ENCODE data around the gene CARMIL1.

CARMIL1 gene

DNA sequence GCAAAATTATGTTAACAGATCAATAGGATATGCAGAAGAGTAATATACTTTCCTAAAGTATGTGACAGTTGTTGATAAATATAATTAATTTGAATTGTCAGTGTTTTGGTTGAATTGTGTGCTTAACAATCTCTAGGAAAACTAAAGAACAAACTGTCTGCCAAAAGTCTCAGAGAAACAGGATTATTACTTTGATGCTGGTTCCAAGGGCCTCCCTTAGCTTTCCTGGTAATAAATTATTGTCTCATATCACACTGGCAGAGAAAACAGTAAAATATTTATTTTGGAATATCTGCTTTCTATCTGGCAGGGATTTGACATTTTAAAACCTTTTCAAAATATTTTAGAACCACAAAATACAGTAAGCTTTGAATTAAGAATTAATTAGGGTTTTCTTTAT, 40.1 kb upstream of the CARMIL1 start:
- POLR2A ChIA-PET = no interaction called here
- DNase-seq (ENCODE audit: extremely low spot score) = no peak
- no peak for TF ChIP-seq SP1 (IDR thresholded peaks at IDR 0.05)
- no peak for TF ChIP-seq NFRKB (IDR thresholded peaks at IDR 0.05)
- TF ChIP-seq, protein P1, sequence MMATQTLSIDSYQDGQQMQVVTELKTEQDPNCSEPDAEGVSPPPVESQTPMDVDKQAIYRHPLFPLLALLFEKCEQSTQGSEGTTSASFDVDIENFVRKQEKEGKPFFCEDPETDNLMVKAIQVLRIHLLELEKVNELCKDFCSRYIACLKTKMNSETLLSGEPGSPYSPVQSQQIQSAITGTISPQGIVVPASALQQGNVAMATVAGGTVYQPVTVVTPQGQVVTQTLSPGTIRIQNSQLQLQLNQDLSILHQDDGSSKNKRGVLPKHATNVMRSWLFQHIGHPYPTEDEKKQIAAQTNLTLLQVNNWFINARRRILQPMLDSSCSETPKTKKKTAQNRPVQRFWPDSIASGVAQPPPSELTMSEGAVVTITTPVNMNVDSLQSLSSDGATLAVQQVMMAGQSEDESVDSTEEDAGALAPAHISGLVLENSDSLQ (IDR thresholded peaks at IDR 0.05) = peak; percentile 51
- TF ChIP-seq FOXK2 (IDR thresholded peaks at IDR 0.05) = no peak
- CTCF ChIA-PET = interaction anchor here (0.7 kb wide), 2 partner anchors 27 to 317 kb away, joined by 3 read pairs; no protein-coding TSS in a partner anchor

DNA sequence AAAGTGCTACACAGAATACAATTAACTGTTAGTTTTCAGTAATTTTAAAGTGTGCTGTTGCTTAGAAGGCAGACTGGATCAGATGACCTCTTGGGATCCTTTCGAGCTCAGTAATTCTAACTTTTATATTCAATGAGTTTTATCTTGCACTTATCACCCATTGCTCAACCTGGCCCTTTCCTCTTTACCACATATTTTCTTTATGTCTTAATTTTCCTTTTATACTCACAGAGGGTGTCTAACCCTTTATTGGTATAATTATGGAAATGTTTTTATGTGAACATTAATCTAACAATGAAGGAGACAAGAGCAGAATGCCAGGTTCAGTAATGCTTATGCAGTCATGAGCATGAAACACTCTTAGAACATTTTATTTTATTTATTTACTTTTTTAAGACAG, 39.7 kb upstream of the CARMIL1 start:
- ChIA-PET POLR2A (no interaction called here), CTCF (interaction anchor here (0.7 kb wide), 2 partner anchors 26 to 316 kb away, joined by 3 read pairs; no protein-coding TSS in a partner anchor)
- TF ChIP-seq L3MBTL2 (conservative IDR thresholded peaks at IDR 0.05) (no peak), HDGF (IDR thresholded peaks at IDR 0.05; ENCODE audit: borderline replicate concordance) (no peak), ELF4 (IDR thresholded peaks at IDR 0.05) (no peak), NFRKB (IDR thresholded peaks at IDR 0.05) (no peak), LEF1 (IDR thresholded peaks at IDR 0.05; ENCODE audit: borderline replicate concordance) (no peak), FOXA1 (IDR thresholded peaks at IDR 0.05) (no peak), ZNF384 (IDR thresholded peaks at IDR 0.05) (no peak), ARNT (IDR thresholded peaks at IDR 0.05) (no peak), FOXM1 (IDR thresholded peaks at IDR 0.05; ENCODE audit: borderline replicate concordance) (no peak), BHLHE40 (IDR thresholded peaks at IDR 0.05; ENCODE audit: borderline replicate concordance) (no peak), TARDBP (IDR thresholded peaks at IDR 0.05) (no peak), SUZ12 (IDR thresholded peaks at IDR 0.05) (no peak), SP1 (IDR thresholded peaks at IDR 0.05) (no peak), FOXK2 (IDR thresholded peaks at IDR 0.05) (no peak), CTBP1 (IDR thresholded peaks at IDR 0.05; ENCODE audit: borderline replicate concordance) (no peak)
- TF ChIP-seq, protein P1 (IDR thresholded peaks at IDR 0.05) = no peak
- no peak for DNase-seq (ENCODE audit: extremely low spot score)

GRCh38 chr6:25242567-25242966, 36.6 kb upstream of the CARMIL1 start:
- DNase-seq (ENCODE audit: extremely low spot score) = no peak
- POLR2A ChIA-PET = no interaction called here
- CTCF ChIA-PET = no interaction called here
- TF ChIP-seq FOXM1 (IDR thresholded peaks at IDR 0.05; ENCODE audit: borderline replicate concordance) = no peak
- no peak for TF ChIP-seq FOXA1 (IDR thresholded peaks at IDR 0.05)

GRCh38 chr6:25244865-25245264, 34.3 kb upstream of the CARMIL1 start:
- POLR2A ChIA-PET = no interaction called here

DNA sequence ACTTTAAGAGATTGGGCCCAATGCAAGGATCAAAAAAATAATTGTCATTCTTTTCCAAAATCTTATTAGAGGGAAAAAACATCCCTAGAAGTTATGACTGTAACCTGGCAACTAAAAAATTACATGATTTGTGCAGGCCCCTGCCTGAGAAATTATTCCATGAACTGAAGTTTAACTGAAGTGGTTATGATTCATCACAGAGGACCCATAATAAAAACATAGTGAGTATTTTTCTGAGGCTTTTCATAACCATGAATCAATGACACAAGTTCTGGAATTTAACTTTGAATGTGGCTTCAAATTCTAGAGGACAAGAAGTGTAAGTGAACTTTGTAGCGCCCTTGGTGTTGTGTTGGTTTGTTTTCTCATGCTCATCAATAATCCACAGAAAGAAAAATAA, 31.1 kb upstream of the CARMIL1 start:
- TF ChIP-seq CTBP1 (IDR thresholded peaks at IDR 0.05; ENCODE audit: borderline replicate concordance) (no peak), FOXM1 (IDR thresholded peaks at IDR 0.05; ENCODE audit: borderline replicate concordance) (no peak), BHLHE40 (IDR thresholded peaks at IDR 0.05; ENCODE audit: borderline replicate concordance) (no peak), FOXK2 (IDR thresholded peaks at IDR 0.05) (no peak), LEF1 (IDR thresholded peaks at IDR 0.05; ENCODE audit: borderline replicate concordance) (no peak), NFRKB (IDR thresholded peaks at IDR 0.05) (no peak), ZNF384 (IDR thresholded peaks at IDR 0.05) (no peak), ELF4 (IDR thresholded peaks at IDR 0.05) (no peak), L3MBTL2 (conservative IDR thresholded peaks at IDR 0.05) (no peak)
- TF ChIP-seq, protein P1 (IDR thresholded peaks at IDR 0.05) = no peak
- CTCF ChIA-PET = no interaction called here
- POLR2A ChIA-PET = no interaction called here
- no peak for DNase-seq (ENCODE audit: extremely low spot score)

More at GRCh38 chr6:25244865-25245264, 34.3 kb upstream of the CARMIL1 start:
- no peak for TF ChIP-seq ELF4 (IDR thresholded peaks at IDR 0.05)
- TF ChIP-seq FOXM1 (IDR thresholded peaks at IDR 0.05; ENCODE audit: borderline replicate concordance) = no peak
- no peak for TF ChIP-seq ARNT (IDR thresholded peaks at IDR 0.05)
- TF ChIP-seq SP1 (IDR thresholded peaks at IDR 0.05) = no peak
- no peak for TF ChIP-seq ZNF384 (IDR thresholded peaks at IDR 0.05)
- no peak for TF ChIP-seq SUZ12 (IDR thresholded peaks at IDR 0.05)
- TF ChIP-seq, protein P1 (IDR thresholded peaks at IDR 0.05) = no peak
- TF ChIP-seq NFRKB (IDR thresholded peaks at IDR 0.05) = no peak
- TF ChIP-seq L3MBTL2 (conservative IDR thresholded peaks at IDR 0.05) = no peak
- no peak for TF ChIP-seq LEF1 (IDR thresholded peaks at IDR 0.05; ENCODE audit: borderline replicate concordance)
- TF ChIP-seq TARDBP (IDR thresholded peaks at IDR 0.05) = no peak
- TF ChIP-seq CTBP1 (IDR thresholded peaks at IDR 0.05; ENCODE audit: borderline replicate concordance) = no peak
- no peak for TF ChIP-seq HDGF (IDR thresholded peaks at IDR 0.05; ENCODE audit: borderline replicate concordance)
- no peak for TF ChIP-seq BHLHE40 (IDR thresholded peaks at IDR 0.05; ENCODE audit: borderline replicate concordance)
- no peak for TF ChIP-seq FOXK2 (IDR thresholded peaks at IDR 0.05)
- TF ChIP-seq FOXA1 (IDR thresholded peaks at IDR 0.05) = no peak
- CTCF ChIA-PET = no interaction called here
- DNase-seq (ENCODE audit: extremely low spot score) = no peak

DNA sequence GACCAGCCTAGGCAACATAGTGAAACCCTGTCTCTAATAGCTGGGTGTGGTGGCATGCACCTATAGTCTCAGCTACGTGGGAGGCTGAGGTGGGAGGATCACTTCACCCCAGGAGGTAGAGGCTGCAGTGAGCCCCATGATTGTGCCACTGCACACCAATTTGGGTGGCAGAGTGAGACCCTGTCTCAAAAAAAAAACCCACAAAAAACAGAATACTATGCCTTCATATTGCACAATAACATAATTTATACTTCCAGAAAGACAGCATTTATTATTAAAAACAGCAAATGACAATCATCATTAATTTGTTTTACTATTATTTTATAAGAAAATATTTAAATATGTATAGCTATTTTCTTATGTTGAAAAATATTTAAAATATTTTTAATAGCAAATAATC, 30.0 kb upstream of the CARMIL1 start:
- no peak for TF ChIP-seq ZNF384 (IDR thresholded peaks at IDR 0.05)
- TF ChIP-seq ELF4 (IDR thresholded peaks at IDR 0.05) = no peak
- TF ChIP-seq BHLHE40 (IDR thresholded peaks at IDR 0.05; ENCODE audit: borderline replicate concordance) = no peak
- no peak for TF ChIP-seq FOXA1 (IDR thresholded peaks at IDR 0.05)
- TF ChIP-seq, protein P1 (IDR thresholded peaks at IDR 0.05) = no peak
- no peak for TF ChIP-seq TARDBP (IDR thresholded peaks at IDR 0.05)
- TF ChIP-seq SUZ12 (IDR thresholded peaks at IDR 0.05) = no peak
- no peak for TF ChIP-seq LEF1 (IDR thresholded peaks at IDR 0.05; ENCODE audit: borderline replicate concordance)
- TF ChIP-seq FOXK2 (IDR thresholded peaks at IDR 0.05) = no peak
- no peak for TF ChIP-seq CTBP1 (IDR thresholded peaks at IDR 0.05; ENCODE audit: borderline replicate concordance)
- no peak for TF ChIP-seq NFRKB (IDR thresholded peaks at IDR 0.05)
- no peak for TF ChIP-seq HDGF (IDR thresholded peaks at IDR 0.05; ENCODE audit: borderline replicate concordance)
- no peak for TF ChIP-seq FOXM1 (IDR thresholded peaks at IDR 0.05; ENCODE audit: borderline replicate concordance)
- no peak for TF ChIP-seq SP1 (IDR thresholded peaks at IDR 0.05)
- no peak for TF ChIP-seq ARNT (IDR thresholded peaks at IDR 0.05)
- no peak for TF ChIP-seq L3MBTL2 (conservative IDR thresholded peaks at IDR 0.05)
- CTCF ChIA-PET = no interaction called here
- DNase-seq (ENCODE audit: extremely low spot score) = no peak
- POLR2A ChIA-PET = no interaction called here

Data from HEK293T (cell line).